GM12891 (cell line): ENCODE measurements around the gene TTC28.
A peak's percentile ranks its signal among the peaks of the same experiment; 100 is the strongest.
"Not testable (repeated sequence)": the region's sequence is repeated elsewhere in the genome, so short reads cannot be mapped to it uniquely, and the experiment has no call there.

Source experiments
- DNase-seq: peaks from one replicate; pipeline ENCODE4 v3.0.0; 2011; ENCODE audit warnings: low spot score; ENCODE audit not compliant: insufficient read length
- FAIRE-seq: peaks from 2 replicates; lab custom pipeline; 2011; peaks lifted over from hg19 to GRCh38; lab: Jason Lieb, UNC
- PAX5 ChIP-seq: IDR thresholded peaks from 2 replicates; pipeline ENCODE4 v1.6.1; 2011; ENCODE audit warnings: low read length, moderate library complexity, mild to moderate bottlenecking; ENCODE audit not compliant: insufficient read depth, severe bottlenecking
- POLR2A ChIP-seq: IDR thresholded peaks from 2 replicates; pipeline ENCODE4 v1.6.1; 2011; ENCODE audit warnings: low read depth, low read length, control low read depth
- POLR2AphosphoS5 ChIP-seq: IDR thresholded peaks from 2 replicates; pipeline ENCODE4 v1.6.1; 2011; ENCODE audit warnings: low read depth, low read length, control low read depth
- POU2F2 ChIP-seq: IDR thresholded peaks from 2 replicates; pipeline ENCODE4 v1.6.1; 2011; ENCODE audit warnings: low read depth, mild to moderate bottlenecking, control low read depth, low read length, moderate library complexity
- SPI1 ChIP-seq: IDR thresholded peaks from 2 replicates; pipeline ENCODE4 v1.6.1; 2011; ENCODE audit warnings: low read depth, low read length, control low read depth
- TAF1 ChIP-seq: IDR thresholded peaks from 2 replicates; pipeline ENCODE4 v1.6.1; 2011; ENCODE audit warnings: low read depth, low read length, control low read depth

Gene TTC28

DNA sequence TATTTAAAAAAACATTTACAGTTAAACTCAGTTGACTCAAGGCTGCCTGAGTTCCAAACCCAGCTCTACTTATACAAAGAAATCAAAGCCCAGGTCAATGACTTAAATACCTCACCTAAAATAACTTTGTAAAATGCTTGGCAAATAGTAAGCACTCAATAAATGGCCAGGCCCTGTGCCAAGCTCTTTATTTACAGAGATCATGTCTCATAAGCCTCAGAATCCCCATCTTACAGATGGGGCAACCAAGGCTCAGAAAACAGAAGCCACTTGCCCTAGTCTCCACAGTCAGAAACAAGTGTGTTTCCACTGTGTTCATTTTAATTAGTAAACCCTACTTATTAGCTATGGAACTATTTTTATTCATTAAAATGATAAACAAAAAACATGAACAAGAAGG lies 30.5 kb upstream of the TTC28 start:
- DNase-seq (no peak), FAIRE-seq (no peak)
- TF ChIP-seq POU2F2 (no peak), SPI1 (no peak), POLR2AphosphoS5 (no peak), TAF1 (no peak), PAX5 (no peak), POLR2A (no peak)

DNA sequence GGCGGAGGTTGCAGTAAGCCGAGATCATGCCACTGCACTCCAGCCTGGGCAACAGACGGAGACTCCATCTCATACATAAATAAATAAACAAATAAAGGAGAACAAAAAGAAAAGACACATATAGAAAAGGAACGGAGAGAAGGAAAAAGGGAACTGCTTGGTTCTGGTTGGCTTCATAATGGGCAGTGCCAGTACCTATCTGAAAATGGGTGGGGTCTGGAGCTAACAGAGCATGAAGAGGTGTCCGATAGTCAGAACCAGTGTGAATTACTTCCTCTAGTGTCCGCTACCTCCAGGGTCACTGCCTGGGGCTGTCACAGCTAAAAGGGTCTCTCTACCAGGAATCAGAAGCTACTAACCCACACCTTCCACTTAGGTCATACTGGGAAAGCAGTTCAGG lies 27.2 kb upstream of the TTC28 start:
- FAIRE-seq (no peak), DNase-seq (no peak)
- TF ChIP-seq TAF1 (no peak), PAX5 (no peak), SPI1 (peak; percentile 76)

DNA sequence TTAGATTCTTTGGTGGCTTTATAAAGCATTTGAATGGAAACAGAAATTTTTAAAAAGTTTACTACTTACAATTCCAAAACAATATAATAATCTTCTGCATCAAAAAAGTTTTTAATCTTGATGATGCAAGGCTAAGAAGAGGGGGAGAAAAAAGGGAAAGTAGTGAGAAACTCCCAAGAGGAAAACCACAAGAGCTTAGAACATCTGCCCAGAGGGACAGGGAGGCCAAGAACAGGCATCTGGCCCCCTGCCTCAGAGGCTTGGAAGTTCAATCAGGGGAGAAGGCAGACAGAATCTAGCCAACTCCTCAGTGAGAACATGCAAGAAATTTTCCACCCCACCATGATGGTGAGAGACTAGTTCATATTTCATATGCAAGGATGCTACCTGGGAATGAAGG lies 23.8 kb upstream of the TTC28 start:
- TF ChIP-seq POLR2AphosphoS5, result no peak
- TF ChIP-seq SPI1, result no peak
- TF ChIP-seq TAF1, result no peak
- TF ChIP-seq PAX5, result no peak
- TF ChIP-seq POU2F2, result no peak
- no peak for TF ChIP-seq POLR2A
- FAIRE-seq, result no peak
- no peak for DNase-seq

DNA sequence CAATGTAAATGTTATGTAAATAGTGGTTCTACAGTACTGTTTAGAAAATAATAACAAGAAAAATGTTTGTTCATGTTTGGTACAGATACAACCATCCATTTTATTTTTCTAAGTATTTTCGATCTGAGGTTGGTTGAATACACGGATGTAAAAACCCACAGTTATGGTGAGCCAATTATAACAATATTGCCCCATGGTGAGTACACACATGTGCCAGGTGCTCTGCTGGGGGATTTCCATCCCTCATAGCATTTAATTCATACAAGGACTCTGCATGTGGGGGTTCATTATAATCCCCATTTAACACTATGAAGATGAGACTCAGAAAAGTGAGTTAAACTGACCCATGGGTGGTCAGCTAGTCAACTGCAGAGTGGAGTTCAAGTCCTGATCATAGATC lies 23.3 kb upstream of the TTC28 start:
- no peak for TF ChIP-seq TAF1
- TF ChIP-seq POLR2A, result no peak
- TF ChIP-seq PAX5, result no peak
- no peak for TF ChIP-seq POLR2AphosphoS5
- TF ChIP-seq POU2F2, result no peak
- no peak for TF ChIP-seq SPI1
- FAIRE-seq, result no peak

DNA sequence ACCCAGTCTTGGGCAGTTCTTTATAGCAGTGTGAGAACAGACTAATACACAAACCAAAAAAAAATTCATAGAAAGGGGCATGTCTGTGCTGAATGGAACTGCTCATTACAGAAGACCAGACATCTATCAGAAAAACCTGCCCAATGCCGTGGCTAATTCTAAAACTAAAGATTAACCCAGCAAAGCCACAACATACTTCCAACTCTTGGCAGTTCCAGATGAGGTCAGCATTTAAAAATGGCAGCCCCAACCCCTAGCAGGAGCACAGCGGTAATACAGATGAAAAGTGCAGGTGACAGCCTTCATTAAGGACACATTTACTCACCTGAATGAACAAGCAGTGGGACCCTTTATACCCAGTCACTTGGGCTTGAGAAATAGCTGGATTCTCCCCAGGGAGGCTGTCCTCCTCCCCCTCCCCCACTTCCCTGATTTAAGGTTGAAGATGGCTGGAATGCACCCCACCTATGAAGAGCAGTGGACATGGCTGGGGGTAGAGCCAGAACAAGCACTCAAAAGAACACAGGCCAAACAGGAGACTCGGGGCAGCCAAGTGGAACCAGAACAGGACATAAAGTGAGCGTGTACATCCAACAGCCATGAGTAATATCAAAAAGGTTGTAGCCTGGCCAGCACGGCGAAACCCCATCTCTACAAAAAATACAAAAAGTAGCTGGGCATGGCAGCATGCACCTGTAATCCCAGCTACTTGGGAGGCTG lies 13.6 kb upstream of the TTC28 start:
- DNase-seq, FAIRE-seq: not testable (repeated sequence)

More for the DNA sequence above, 23.3 kb upstream of the TTC28 start:
- DNase-seq, result no peak

DNA sequence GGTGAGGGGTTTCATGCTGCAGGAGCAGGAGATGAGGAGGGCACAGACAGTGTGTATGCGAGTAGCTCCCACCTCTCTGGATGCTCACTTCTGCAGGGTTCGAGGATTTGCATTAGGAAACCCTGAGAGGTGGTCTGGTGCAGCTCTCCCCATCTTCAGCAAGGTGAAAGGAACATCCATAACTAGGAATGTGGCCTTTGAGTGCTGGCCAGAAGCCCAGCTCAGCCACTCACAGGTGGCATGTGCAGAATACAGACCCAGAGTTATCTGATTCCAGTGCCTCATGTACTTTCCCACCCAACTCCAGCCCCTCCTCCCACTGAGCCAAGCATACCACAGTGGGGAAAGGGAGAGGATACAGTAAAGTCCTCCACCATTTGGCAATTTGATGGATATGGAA lies 10.2 kb upstream of the TTC28 start:
- not testable (repeated sequence) for FAIRE-seq

DNA sequence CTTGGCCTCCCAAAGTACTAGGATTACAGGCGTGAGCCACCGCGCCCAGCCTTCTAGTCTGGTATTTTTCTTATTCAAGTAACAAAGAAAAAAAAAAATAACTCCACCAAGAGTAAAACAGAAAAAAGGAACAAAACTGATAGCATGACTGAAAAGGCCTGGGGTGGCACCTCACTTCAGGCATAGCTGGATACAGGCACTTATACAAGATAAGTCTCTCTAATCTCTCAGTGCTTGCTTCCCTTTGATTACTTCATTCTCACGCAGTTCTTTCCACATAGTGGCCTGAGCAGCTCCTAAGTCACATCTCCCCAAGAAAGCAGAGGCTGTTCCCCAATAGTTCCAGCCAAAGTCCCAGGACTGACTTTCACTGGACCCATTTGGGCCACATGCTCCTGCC lies 3.3 kb upstream of the TTC28 start:
- FAIRE-seq, DNase-seq: not testable (repeated sequence)

More for the DNA sequence above, 10.2 kb upstream of the TTC28 start:
- DNase-seq, result not testable (repeated sequence)

DNA sequence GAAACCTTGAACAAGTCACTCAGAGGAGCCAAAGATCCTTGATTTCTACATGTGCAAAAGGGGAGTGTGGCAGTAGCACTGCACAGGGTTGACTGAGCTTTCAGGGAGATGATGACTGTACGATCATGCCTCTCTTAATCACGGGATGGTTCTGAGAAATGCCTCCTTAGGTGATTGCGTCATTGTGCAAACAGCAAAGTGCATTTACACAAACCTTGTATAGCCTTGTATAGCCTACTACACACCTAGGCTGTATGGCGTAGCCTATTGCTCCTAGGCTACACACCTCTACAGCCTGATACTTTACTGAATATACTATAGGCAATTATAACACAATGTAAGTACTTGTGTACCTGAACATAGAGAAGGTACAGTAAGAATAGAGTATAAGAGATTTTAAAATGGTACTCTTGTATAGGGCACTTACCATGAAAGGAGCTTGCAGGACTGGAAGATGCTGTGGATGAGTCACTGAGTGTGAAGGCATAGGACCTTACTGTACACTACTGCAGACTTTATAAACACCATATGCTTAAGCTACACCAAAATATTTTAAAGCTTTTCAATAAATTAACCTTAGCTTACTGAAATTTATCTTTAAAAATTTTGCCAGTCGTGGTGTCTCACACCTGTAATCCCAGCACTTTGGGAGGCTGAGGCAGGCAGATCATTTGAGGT lies 1.3 kb upstream of the TTC28 start:
- not testable (repeated sequence) for DNase-seq

DNA sequence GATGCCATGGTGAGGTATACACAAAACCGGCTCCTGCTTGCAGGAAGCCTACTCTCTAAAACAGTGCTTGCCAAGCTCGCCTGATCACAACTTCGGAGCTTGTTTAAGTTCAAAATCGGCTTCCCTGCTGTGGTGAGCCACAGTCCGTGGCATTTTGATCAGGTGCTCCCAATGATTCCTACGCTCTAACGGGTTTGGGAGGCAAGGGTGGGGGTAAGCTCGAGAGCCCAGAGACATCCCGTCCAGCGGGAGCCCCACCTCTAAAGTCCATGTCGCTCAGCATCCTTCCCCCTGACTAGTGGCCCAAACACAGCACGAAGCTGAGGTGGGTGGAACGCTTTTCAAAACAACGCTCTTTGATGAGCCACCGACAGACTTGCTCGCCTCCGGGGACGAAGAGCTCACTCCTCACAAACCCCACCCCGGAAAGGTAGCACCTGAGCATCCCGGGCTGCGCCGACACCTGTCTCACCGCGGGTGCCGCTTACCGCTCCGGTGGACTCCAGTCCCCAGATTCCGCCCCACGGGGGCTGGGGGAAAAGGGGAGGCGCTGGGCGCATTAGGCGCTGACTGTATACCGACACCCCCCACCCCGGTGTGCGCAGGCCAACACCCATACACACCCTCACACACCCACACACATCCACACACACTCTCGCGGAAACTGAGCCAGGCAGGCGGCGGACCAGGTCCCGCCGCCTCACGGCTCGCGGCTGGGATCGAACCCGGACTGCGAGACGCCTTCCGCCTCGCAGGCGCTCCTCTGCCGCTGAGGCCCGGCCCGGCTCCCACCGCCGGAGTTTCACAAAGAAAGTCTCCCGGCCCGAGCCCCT lies 646 bp downstream of the TTC28 start:
- FAIRE-seq, result not testable (repeated sequence)
- DNase-seq, result peak; percentile 17

More for the DNA sequence above, 1.3 kb upstream of the TTC28 start:
- not testable (repeated sequence) for FAIRE-seq

DNA sequence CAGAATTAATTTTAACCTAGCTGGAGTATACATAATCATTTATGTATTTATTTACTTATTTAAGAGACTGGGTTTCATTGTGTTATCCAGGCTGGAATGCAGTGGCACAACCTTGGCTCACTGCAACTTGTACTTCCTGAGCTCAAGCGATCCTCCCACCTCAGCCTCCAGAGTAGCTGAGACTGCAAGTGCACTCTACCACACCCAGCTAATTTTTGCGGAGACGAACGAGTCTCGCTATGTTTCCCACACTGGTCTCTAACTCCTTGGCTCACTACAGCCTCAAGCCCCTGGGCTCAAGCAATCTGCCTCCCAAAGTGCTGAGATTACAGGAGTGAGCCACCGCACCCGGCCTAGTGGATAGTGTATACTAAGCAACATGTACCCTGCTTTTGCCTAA lies 1.5 kb downstream of the TTC28 start:
- not testable (repeated sequence) for DNase-seq, FAIRE-seq

DNA sequence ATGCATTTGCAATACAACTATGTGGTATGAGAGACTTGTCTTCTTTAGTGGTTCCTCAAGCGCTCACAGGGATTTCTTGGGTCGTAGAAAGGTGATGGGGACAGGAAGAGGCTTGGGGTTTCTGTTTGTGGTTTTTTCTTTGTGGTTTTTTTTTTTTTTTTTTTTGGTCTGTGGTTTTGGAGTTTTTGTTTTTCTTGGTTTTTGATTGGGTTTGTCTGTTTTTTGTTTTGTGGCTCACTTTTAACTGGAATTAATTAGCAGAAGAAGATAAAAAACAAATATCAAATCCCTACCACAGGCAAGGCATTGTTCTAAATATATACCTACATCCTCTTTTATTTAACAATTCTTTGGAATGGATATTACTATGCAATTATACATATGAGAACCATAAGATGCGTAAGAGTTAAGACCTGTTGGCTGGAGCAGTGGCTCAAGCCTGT lies 5.5 kb downstream of the TTC28 start:
- DNase-seq, result peak; percentile 27
- no peak for FAIRE-seq
- TF ChIP-seq POU2F2 (no peak), PAX5 (no peak), POLR2AphosphoS5 (no peak), TAF1 (no peak), SPI1 (no peak), POLR2A (no peak)

DNA sequence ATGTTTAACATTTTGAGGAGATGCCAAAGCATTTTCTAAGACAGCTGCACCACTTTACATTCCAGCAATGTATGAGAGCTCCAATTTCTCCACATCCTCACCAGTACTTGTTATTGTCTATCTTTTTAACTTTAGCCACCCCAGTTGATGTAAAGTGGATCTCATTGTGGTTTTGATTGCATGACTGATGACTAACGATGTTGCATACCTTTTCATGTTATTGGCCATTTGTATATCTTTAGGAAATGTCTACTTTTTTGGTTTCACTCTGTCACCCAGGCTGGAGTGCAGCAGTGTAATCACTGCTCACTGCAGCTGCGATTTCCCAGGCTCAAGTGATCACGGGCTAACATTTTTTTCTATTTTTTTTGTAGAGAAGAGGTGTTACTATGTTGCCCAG lies 8.9 kb downstream of the TTC28 start:
- FAIRE-seq, result no peak
- TF ChIP-seq PAX5, result no peak
- DNase-seq, result no peak
